Neural progenitor cell (in vitro differentiated cells): ENCODE measurements around the gene STARD6. TPM values are rescaled to one million over a fixed set of nuclear protein-coding genes. Genes with fewer than 3 reads are reported as not detected.

Source experiments
- DNase-seq: peaks from one replicate; pipeline ENCODE4 v3.0.0-alpha.2; 2016; ENCODE audit warnings: low spot score
- H2AFZ ChIP-seq: fragments of 200-600 bp; sonication (generic); replicated peaks from 2 replicates; pipeline ENCODE4 v1.6.1; 2016; ENCODE audit warnings: antibody characterized with exemption
- H3F3A ChIP-seq: fragments of 200-600 bp; sonication (generic); 2 replicates; pipeline ENCODE4 v1.6.1; 2016; ENCODE audit warnings: antibody characterized with exemption, low read depth
- H3K27ac ChIP-seq: fragments of 200-600 bp; sonication (generic); 2 replicates; pipeline ENCODE4 v1.5.1; 2016; ENCODE audit warnings: mild to moderate bottlenecking
- H3K27me3 ChIP-seq: fragments of 200-600 bp; sonication (generic); 2 replicates; pipeline ENCODE4 v1.6.1; 2016; ENCODE audit warnings: mild to moderate bottlenecking, moderate library complexity
- H3K36me3 ChIP-seq: fragments of 200-600 bp; sonication (generic); 2 replicates; pipeline ENCODE4 v1.5.1; 2016
- H3K4me1 ChIP-seq: fragments of 200-600 bp; sonication (generic); 2 replicates; pipeline ENCODE4 v1.6.1; 2016; ENCODE audit warnings: mixed run types
- H3K4me2 ChIP-seq: fragments of 200-600 bp; sonication (generic); 2 replicates; pipeline ENCODE4 v1.6.1; 2016
- H3K4me3 ChIP-seq: fragments of 200-600 bp; sonication (generic); 2 replicates; pipeline ENCODE4 v1.5.1; 2016
- H3K79me2 ChIP-seq: fragments of 200-600 bp; sonication (generic); 2 replicates; pipeline ENCODE4 v1.6.1; 2016; ENCODE audit warnings: low read depth
- H3K9ac ChIP-seq: fragments of 200-600 bp; sonication (generic); 2 replicates; pipeline ENCODE4 v1.6.1; 2016
- H3K9me3 ChIP-seq: fragments of 200-600 bp; sonication (generic); 2 replicates; pipeline ENCODE4 v1.5.1; 2016; ENCODE audit warnings: low read depth
- H4K20me1 ChIP-seq: fragments of 200-600 bp; sonication (generic); 2 replicates; pipeline ENCODE4 v1.6.1; 2016; ENCODE audit warnings: low read depth
- H3K27ac Mint-ChIP-seq: 3 replicates; pipeline ENCODE4 v1.8.0; 2021; ENCODE audit warnings: mixed read lengths
- H3K27me3 Mint-ChIP-seq: 2 replicates; pipeline ENCODE4 v1.8.0; 2022; ENCODE audit warnings: low read depth, mild to moderate bottlenecking, inconsistent platforms, moderate library complexity, mixed read lengths; ENCODE audit not compliant: insufficient read depth
- H3K36me3 Mint-ChIP-seq: 3 replicates; pipeline ENCODE4 v1.8.0; 2021; ENCODE audit warnings: mixed read lengths
- H3K4me1 Mint-ChIP-seq: 3 replicates; pipeline ENCODE4 v1.8.0; 2021; ENCODE audit warnings: mixed read lengths
- H3K4me3 Mint-ChIP-seq: 3 replicates; pipeline ENCODE4 v1.8.0; 2021; ENCODE audit warnings: mild to moderate bottlenecking, moderate library complexity, mixed read lengths
- H3K9me3 Mint-ChIP-seq: 3 replicates; pipeline ENCODE4 v1.8.0; 2020; ENCODE audit warnings: mixed read lengths
- CTCF ChIP-seq: fragments of 200-600 bp; sonication (generic); IDR thresholded peaks from 2 replicates; pipeline ENCODE4 v1.5.1; 2017; ENCODE audit warnings: antibody characterized with exemption, mild to moderate bottlenecking
- EZH2 ChIP-seq: fragments of 200-600 bp; sonication (generic); IDR thresholded peaks from 2 replicates; pipeline ENCODE4 v1.6.1; 2017; ENCODE audit warnings: antibody characterized with exemption, mild to moderate bottlenecking, moderate library complexity
- EZH2phosphoT487 ChIP-seq: fragments of 200-600 bp; sonication (generic); IDR thresholded peaks from 2 replicates; pipeline ENCODE4 v1.6.1; 2017; ENCODE audit warnings: antibody characterized with exemption
- small RNA-seq: library from RNA; depleted of rRNA; stranded (forward); fragments of <200 nt; gene quantifications from one replicate; pipeline ENCODE3, GENCODE V24; 2015
- total RNA-seq: library from RNA; depleted of rRNA; stranded (reverse); fragments of >200 nt; gene quantifications from 2 replicates; pipeline ENCODE4 v1.2.3, GENCODE V29; 2015; ENCODE audit warnings: low replicate concordance

Gene STARD6
- total RNA-seq, 1 donor from 2014 or later, result not detected

- Mint-ChIP-seq H3K9me3 (no peaks in the 10 kb centered on the region), H3K27me3 (no peaks in the 10 kb centered on the region), H3K27ac (no peak overlapping the region), H3K4me3 (no peak overlapping the region), H3K4me1 (peaks cover 6% of the 10 kb centered on the region), H3K36me3 (peaks cover 39% of the 10 kb centered on the region)
- Histone ChIP-seq H3K4me1 (peaks cover 14% of the 10 kb centered on the region), H4K20me1 (peaks cover 15% of the 10 kb centered on the region), H3K4me2 (no peak overlapping the region), H3K79me2 (peaks cover 90% of the 10 kb centered on the region), H3K9ac (no peak overlapping the region), H3K36me3 (peaks cover 45% of the 10 kb centered on the region), H3F3A (peaks cover 36% of the 10 kb centered on the region), H2AFZ (no peak overlapping the region), H3K27me3 (no peaks in the 10 kb centered on the region), H3K27ac (no peak overlapping the region), H3K9me3 (no peaks in the 10 kb centered on the region), H3K4me3 (no peak overlapping the region)
- no peak for TF ChIP-seq CTCF
- no peak for TF ChIP-seq EZH2
- TF ChIP-seq EZH2phosphoT487, result no peak
- no peak for DNase-seq
Measured at GRCh38 chr18:54277899-54278298, 79.8 kb downstream of the STARD6 start.

Small RNAs within 50 kb of the gene (small RNA-seq; reads per million reads assigned to genes)
- 1.2 reads per million, percentile 81 among the genes with 10 or more reads in this experiment for gene SNRPGP2

Other genes with a start within 250 kb of the STARD6 start
- 36.5 and 42.1 TPM in 2 replicates for gene MBD2, start 133.2 kb downstream of the STARD6 start, total RNA-seq
- 103 and 191 TPM in 2 replicates for gene POLI, start 88.3 kb downstream of the STARD6 start, total RNA-seq
- 21.5 and 40.1 TPM in 2 replicates for gene C18orf54, start within 50 bp of the STARD6 start, total RNA-seq
- not detected in 2 replicates for gene DYNAP, start 233.4 kb upstream of the STARD6 start, total RNA-seq